Suppressor macrophage (primary cell): ENCODE measurements around the gene KIF6.
A peak's percentile ranks its signal among the peaks of the same experiment; 100 is the strongest.
"Not testable (repeated sequence)": the region's sequence is repeated elsewhere in the genome, so short reads cannot be mapped to it uniquely, and the experiment has no call there.

ENCODE experiments used
- DNase-seq, 4 experiments: peaks; one replicate each; pipeline ENCODE4 v3.0.0-alpha.2; 2020 to 2022

Gene KIF6

GRCh38 chr6:39550191-39550590 lies 175.0 kb downstream of the KIF6 start:
- DNase-seq = no peak

- no peak for DNase-seq
Measured at GRCh38 chr6:39546731-39547130, 178.5 kb downstream of the KIF6 start.

DNA sequence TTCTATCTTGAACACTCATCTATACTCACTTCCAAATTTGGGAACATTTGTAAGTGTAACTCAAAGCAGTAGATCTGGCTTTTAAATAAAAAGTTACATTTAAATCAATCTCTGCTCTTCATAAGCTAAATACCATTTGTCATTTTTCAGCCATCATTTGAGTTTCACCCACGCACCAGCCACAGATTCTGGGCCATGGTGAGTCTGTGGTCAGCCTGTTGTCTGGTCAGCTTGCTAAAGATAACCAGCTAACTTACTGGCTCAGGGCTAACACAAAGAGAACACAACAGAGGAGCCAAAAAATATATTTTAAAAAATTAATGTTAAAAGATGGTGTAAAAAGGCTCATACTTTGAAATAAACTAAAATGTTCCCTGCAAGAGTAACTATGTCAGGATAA lies 181.3 kb downstream of the KIF6 start:
- DNase-seq = no peak

DNA sequence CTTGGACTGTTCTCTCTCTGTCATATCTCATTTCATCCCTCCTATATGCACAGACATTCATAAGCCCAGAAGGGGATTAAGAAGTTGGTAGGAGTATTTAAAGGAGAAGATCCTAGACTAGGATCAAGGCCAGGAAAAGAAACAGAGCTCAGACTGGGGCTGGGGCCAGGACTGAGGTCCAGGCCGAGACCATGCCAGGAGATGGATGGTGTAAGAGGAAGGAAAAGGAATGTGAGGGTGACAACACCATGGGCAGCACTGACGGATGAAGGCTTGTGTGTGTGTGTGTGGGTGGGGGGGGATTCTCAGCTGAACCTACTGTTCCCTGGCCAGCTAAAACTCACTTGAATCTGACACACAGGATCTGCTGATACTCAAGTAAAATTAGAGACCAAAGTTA lies 182.1 kb downstream of the KIF6 start:
- no peak for DNase-seq

DNA sequence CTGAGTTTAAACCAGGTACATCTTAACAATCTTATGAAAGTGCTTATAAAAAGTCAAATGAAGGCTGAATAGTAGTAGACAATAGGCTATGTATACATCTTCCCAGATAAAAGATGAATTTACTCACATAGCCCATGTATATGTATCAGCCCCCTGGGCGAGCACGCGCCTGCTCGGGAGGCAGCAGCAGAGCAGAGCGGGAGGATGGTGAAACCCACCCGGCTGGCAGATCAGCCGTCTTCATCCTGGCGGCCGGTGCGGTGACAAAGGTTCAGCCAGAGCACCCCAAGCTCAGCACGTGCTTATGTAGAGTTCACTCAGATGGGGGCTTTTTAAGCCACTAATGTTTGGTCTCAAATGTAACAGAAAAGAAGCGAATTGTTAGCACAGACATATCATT lies 184.8 kb downstream of the KIF6 start:
- DNase-seq = no peak

- no peak for DNase-seq
Measured at GRCh38 chr6:39530201-39530759, 194.9 kb downstream of the KIF6 start.

DNA sequence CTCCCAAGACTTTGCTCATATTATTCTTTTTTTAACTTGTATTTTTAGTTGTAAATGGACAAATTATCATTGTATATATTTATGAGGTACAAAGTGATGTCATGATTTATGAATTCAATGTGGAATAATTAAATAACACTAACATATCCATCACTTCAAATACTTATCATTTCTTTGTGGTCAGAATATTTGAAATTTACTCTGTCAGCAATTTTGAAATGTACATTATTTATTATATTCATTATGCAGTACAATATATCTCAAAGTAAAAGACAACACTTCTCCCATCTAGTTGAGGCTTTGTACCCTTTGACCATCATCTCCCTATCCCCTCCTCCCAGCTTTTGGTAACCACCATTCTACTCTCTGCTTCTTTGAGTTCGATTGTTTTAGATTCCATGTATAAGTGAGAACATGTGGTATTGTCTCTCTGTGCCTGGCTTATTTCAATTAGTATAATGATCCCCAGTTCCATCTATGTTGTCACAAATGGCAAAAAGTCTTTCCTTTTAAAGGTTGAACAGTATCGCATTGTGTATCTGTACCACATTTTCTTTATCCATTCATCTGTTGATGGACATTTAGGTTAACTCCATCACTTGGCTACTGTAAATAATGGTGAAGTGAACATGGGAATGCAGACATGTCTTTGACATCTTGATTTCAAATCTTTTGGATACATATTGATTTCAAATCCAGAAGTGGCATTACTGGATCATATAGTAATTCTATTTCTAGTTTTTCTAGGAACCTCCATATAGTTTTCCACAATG lies 197.2 kb downstream of the KIF6 start:
- DNase-seq = no peak

GRCh38 chr6:39524007-39524406 lies 201.2 kb downstream of the KIF6 start:
- DNase-seq = no peak

DNA sequence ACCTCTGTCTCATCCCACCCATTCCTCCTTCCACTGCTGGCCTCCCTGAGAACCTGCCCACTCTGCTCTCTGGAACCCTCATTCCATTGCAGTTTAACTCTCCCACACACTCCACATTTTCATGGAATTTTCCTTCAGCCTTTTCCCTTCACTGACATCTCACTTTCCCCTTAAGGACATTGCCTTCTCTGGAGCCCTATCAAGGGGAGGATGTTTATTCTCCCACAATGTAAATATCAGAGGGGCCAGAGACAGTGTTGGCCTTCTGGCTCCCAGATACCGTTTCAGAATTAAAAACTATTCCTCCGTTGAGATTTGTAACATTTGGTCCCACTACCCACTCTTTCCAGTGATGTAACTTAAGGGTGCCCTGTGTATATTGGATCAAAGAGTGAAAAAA lies 203.2 kb downstream of the KIF6 start:
- no peak for DNase-seq

DNA sequence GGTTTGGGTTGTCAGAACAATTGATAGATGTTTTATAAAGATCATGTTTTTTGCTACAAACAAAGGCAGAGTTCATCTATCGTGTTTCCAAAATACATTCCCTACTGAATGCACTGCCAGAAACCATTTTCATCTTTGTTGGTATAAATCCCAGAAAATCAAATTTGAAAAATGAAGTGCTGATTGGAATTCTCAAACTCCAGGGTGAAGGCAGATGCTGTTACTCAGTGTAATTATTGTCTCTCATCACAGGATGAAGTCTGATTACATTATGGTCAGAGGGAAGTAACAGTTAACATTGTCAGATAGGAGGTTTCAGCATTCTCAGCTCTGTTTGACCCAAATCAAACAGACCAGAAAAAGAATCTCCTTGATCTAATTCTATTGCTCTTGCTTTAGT lies 204.3 kb downstream of the KIF6 start:
- DNase-seq = no peak

DNA sequence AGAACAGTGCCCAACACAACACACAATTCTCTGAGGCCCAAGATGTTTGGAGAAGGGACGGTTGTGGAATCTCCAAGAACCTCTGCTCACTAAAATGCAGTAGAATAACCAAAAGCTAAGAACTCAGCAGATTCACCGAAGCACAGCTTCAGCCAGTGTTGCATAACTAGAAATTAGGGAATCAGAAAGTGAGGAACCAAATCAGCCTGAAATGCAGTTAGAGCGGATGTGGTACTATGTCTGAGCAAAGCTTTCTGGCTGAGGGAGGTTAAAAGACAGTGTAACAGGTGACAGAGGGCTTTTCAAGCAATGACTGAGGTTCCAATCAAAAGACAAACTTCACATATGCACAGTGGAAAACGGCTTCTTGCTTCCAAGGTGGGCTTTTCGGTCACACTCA lies 204.8 kb downstream of the KIF6 start:
- peak in 1 of 4 experiments; percentile 9 for DNase-seq

GRCh38 chr6:39518221-39518620 lies 207.0 kb downstream of the KIF6 start:
- DNase-seq = no peak

- DNase-seq = no peak
Measured at GRCh38 chr6:39517756-39518155, 207.5 kb downstream of the KIF6 start.

- no peak for DNase-seq
Measured at GRCh38 chr6:39516471-39516870, 208.7 kb downstream of the KIF6 start.

DNA sequence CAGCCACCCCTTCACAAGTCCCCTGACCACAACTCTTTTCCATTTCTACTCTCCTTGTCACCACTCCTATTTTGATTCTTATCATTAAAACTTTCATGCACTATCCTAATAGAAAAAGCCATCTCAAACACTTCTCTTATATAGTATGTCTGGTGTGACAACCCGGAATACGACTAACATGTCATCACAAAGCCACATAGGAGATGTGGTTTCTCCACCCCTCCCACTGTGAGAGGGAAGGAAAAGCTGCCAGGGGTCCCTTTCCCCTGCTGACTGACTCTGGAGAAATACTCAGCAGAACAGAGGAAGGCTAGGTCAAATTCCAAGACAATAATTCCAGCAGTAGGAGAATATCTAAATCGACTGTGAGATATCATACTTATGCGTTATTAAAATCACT lies 209.7 kb downstream of the KIF6 start:
- no peak for DNase-seq

- DNase-seq = no peak
Measured at GRCh38 chr6:39515006-39515405, 210.2 kb downstream of the KIF6 start.

DNA sequence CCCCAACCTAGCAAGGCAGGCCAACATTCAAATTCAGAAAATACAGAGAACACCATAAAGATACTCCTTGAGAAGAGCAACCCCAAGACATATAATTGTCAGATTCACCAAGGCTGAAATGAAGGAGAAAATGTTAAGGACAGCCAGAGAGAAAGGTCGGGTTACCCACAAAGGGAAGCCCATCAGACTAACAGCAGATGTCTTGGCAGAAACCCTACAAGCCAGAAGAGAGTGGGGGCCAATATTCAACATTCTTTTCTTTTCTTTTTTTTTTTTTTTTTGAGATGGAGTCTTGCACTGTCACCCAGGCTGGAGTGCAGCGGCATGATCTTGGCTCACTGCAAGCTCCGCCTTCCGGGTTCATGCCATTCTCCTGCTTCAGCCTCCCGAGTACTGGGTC lies 215.4 kb downstream of the KIF6 start:
- DNase-seq = not testable (repeated sequence)

GRCh38 chr6:39508515-39508914 lies 216.7 kb downstream of the KIF6 start:
- DNase-seq = no peak

DNA sequence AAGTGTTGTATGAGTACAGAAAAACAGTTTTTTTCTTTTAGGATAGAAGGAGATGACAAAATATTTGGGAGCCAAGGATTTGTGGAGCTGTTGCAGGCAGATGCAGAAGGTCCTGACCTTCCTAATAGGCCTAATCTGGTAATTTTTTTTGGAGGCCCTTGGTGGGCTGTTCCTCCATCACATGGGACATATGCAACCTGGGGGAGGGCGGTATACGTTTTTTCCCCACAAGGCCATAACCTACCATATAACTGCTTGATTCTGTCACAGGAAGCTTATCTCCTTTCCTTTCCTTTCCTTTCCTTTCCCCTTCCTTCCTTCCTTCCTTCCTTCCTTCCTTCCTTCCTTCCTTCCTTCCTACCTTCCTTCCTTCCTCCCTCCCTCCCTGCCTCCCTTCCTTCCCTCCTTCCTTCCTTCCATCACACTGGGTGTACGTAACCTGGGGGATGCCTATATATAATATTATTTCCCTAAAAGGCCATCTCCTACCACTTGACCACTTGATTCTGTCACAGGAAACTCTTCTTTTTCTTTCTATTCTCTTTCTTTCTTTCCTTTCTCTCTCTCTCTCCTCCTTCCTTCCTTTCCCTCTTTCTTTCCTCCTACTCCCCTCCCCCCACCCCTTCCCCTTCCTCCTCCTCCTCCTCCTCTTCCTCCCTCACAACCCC lies 217.7 kb downstream of the KIF6 start:
- no peak for DNase-seq

- not testable (repeated sequence) for DNase-seq
Measured at GRCh38 chr6:39502362-39502955, 222.7 kb downstream of the KIF6 start.

DNA sequence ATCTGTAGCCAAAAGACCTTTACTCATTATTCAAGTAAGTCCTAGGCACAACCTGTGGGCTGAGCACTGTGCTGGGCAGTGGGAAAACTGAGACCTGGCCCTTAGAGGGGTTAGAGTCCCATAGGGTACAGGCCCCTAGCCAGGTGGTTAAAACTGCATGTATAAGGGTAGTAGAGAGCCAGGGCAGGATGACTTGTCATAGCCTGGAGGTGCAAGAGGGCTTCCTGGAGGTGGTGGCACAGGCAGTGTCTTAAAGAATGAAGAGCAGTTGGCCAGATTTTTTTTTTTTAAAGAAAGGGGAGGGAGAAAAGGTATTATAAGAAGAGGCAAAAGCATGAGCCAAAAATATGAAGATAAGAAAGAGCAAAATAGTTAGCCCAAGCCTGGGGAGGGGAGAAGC lies 226.2 kb downstream of the KIF6 start:
- no peak for DNase-seq

- no peak for DNase-seq
Measured at GRCh38 chr6:39498096-39498495, 227.1 kb downstream of the KIF6 start.

DNA sequence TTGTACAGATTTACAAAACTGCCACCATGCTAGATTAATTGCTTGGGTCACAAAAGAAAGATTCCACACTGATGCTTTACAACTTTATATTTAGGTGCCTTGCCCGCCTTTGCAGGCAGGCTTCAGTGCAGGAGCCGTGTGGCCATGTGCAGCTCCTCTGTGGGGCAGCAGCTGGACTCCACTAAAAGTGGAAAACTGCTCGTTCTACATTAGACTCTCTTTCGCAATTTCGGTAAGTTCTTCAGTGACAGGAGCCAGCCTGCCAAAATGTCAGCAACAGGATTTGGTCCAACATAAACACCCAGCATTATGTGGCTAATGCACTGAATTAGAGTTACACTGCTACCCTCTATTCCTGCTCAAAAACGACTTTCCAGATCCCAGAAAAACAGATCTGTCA lies 228.3 kb downstream of the KIF6 start:
- no peak for DNase-seq

GRCh38 chr6:39496456-39496855 lies 228.8 kb downstream of the KIF6 start:
- DNase-seq = no peak
